Adrenal gland (tissue), 5 donors: ENCODE results near the gene SLC35D3.

ENCODE experiments used
- POLR2A ChIP-seq, 2 donors: fragments of 450-650 bp; IDR thresholded peaks; one replicate each; pipeline ENCODE4 v1.6.1; 2017; ENCODE audit warnings: antibody characterized with exemption in 2 of 2, mild to moderate bottlenecking in 2 of 2, moderate library complexity in 1 of 2
- TF ChIP-seq, protein P1 (sequence below), 6 experiments: fragments of 450-650 bp in 4 of 6; fragments of 200-600 bp in 2 of 6; sonication (generic) in 1 of 6; IDR thresholded peaks; 1 replicate in 5 of 6; 2 replicates in 1 of 6; pipeline versions ENCODE4 v1.5.1 to v1.8.0; 2016 to 2021; ENCODE audit warnings: antibody characterized with exemption in 6 of 6, mild to moderate bottlenecking in 2 of 6, moderate library complexity in 1 of 6
- donor health status: DM: no; HTN: no; CAD: no.

DNA sequence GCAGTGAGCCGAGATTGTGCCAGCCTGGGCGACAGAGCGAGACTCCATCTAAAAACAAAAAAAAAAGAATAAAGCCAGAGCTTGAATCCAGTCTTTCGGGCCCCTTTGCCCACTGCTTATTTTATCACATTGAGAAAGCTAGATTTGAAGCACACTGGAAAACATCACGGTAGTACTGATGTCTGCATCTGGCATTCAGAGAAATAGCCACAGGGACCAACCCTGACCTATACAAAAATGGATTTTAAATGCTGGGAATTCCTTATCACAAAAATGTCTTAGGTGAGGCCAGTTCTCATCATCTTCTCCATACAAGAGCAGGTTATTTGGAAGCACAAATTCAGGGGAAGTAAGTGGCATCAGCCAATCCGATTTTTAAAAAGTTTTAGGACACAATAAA lies 49.5 kb downstream of the SLC35D3 start:
- TF ChIP-seq, protein P1, sequence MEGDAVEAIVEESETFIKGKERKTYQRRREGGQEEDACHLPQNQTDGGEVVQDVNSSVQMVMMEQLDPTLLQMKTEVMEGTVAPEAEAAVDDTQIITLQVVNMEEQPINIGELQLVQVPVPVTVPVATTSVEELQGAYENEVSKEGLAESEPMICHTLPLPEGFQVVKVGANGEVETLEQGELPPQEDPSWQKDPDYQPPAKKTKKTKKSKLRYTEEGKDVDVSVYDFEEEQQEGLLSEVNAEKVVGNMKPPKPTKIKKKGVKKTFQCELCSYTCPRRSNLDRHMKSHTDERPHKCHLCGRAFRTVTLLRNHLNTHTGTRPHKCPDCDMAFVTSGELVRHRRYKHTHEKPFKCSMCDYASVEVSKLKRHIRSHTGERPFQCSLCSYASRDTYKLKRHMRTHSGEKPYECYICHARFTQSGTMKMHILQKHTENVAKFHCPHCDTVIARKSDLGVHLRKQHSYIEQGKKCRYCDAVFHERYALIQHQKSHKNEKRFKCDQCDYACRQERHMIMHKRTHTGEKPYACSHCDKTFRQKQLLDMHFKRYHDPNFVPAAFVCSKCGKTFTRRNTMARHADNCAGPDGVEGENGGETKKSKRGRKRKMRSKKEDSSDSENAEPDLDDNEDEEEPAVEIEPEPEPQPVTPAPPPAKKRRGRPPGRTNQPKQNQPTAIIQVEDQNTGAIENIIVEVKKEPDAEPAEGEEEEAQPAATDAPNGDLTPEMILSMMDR (IDR thresholded peaks at IDR 0.05), result no peak
- no peak for TF ChIP-seq POLR2A (IDR thresholded peaks at IDR 0.05)
